ENCODE data around the gene STMN3. TPM values are rescaled to one million over a fixed set of nuclear protein-coding genes. Genes with fewer than 3 reads are reported as not detected.

Gene STMN3
- total RNA-seq, 2 donors from 2014 or later = 0.88 to 3.2 TPM

GRCh38 chr20:63688228-63689045 lies 35.2 kb upstream of the STMN3 start:
- Mint-ChIP-seq H3K36me3 (no peaks in the 10 kb centered on the region), H3K9me3 (no peaks in the 10 kb centered on the region), H3K4me3 (no peak overlapping the region), H3K27me3 (no peaks in the 10 kb centered on the region), H3K27ac (no peak overlapping the region), H3K4me1 (ENCODE audit: low read depth in 2 of 2) (peaks cover 0 to 2% of the 10 kb centered on the region in 2 donors)
- ATAC-seq (no peak), DNase-seq (ENCODE audit: low spot score) (no peak)

GRCh38 chr20:63687419-63688178 lies 34.4 kb upstream of the STMN3 start:
- DNase-seq (ENCODE audit: low spot score) (no peak), ATAC-seq (no peak)
- peaks cover 0 to 2% of the 10 kb centered on the region in 2 donors for H3K4me1 Mint-ChIP-seq (ENCODE audit: low read depth in 2 of 2)
- no peak overlapping the region for H3K27ac Mint-ChIP-seq
- no peaks in the 10 kb centered on the region for H3K27me3 Mint-ChIP-seq
- no peaks in the 10 kb centered on the region for H3K36me3 Mint-ChIP-seq
- no peak overlapping the region for H3K4me3 Mint-ChIP-seq
- H3K9me3 Mint-ChIP-seq = no peaks in the 10 kb centered on the region

GRCh38 chr20:63686492-63687321 lies 33.5 kb upstream of the STMN3 start:
- no peak overlapping the region for H3K4me3 Mint-ChIP-seq
- ATAC-seq = peak; percentile 50 to 67
- no peaks in the 10 kb centered on the region for H3K27me3 Mint-ChIP-seq

GRCh38 chr20:63686094-63686491 lies 32.9 kb upstream of the STMN3 start:
- DNase-seq (ENCODE audit: low spot score) (no peak), ATAC-seq (peak in 1 of 2 donors; percentile 2)
- no peak overlapping the region for H3K4me3 Mint-ChIP-seq
- peaks cover 0 to 2% of the 10 kb centered on the region in 2 donors for H3K4me1 Mint-ChIP-seq (ENCODE audit: low read depth in 2 of 2)
- H3K36me3 Mint-ChIP-seq = no peaks in the 10 kb centered on the region
- H3K27me3 Mint-ChIP-seq = no peaks in the 10 kb centered on the region
- H3K9me3 Mint-ChIP-seq = no peaks in the 10 kb centered on the region
- H3K27ac Mint-ChIP-seq = peak overlapping the region in 1 of 2 donors; percentile 23

More at GRCh38 chr20:63686492-63687321, 33.5 kb upstream of the STMN3 start:
- no peaks in the 10 kb centered on the region for H3K9me3 Mint-ChIP-seq
- H3K27ac Mint-ChIP-seq = peak overlapping the region in 1 of 2 donors; percentile 23
- no peaks in the 10 kb centered on the region for H3K36me3 Mint-ChIP-seq
- peaks cover 0 to 2% of the 10 kb centered on the region in 2 donors for H3K4me1 Mint-ChIP-seq (ENCODE audit: low read depth in 2 of 2)
- no peak for DNase-seq (ENCODE audit: low spot score)

GRCh38 chr20:63685269-63686026 lies 32.2 kb upstream of the STMN3 start:
- ATAC-seq = no peak
- H3K27ac Mint-ChIP-seq = no peak overlapping the region
- H3K4me3 Mint-ChIP-seq = no peak overlapping the region
- no peaks in the 10 kb centered on the region for H3K36me3 Mint-ChIP-seq
- H3K4me1 Mint-ChIP-seq (ENCODE audit: low read depth in 2 of 2) = peaks cover 0 to 2% of the 10 kb centered on the region in 2 donors
- DNase-seq (ENCODE audit: low spot score) = no peak
- H3K27me3 Mint-ChIP-seq = no peaks in the 10 kb centered on the region
- H3K9me3 Mint-ChIP-seq = no peaks in the 10 kb centered on the region

GRCh38 chr20:63682384-63683139 lies 29.3 kb upstream of the STMN3 start:
- DNase-seq (ENCODE audit: low spot score) (no peak), ATAC-seq (no peak)
- H3K4me3 Mint-ChIP-seq = no peak overlapping the region
- H3K36me3 Mint-ChIP-seq = no peaks in the 10 kb centered on the region
- H3K9me3 Mint-ChIP-seq = no peaks in the 10 kb centered on the region
- peaks cover 0 to 2% of the 10 kb centered on the region in 2 donors for H3K4me1 Mint-ChIP-seq (ENCODE audit: low read depth in 2 of 2)
- H3K27ac Mint-ChIP-seq = no peak overlapping the region
- H3K27me3 Mint-ChIP-seq = no peaks in the 10 kb centered on the region

- ATAC-seq (no peak), DNase-seq (ENCODE audit: low spot score) (no peak)
- no peaks in the 10 kb centered on the region for H3K9me3 Mint-ChIP-seq
- H3K27ac Mint-ChIP-seq = no peak overlapping the region
- no peak overlapping the region for H3K4me3 Mint-ChIP-seq
- no peaks in the 10 kb centered on the region for H3K36me3 Mint-ChIP-seq
- H3K27me3 Mint-ChIP-seq = no peaks in the 10 kb centered on the region
- H3K4me1 Mint-ChIP-seq (ENCODE audit: low read depth in 2 of 2) = peaks cover 0 to 2% of the 10 kb centered on the region in 2 donors
These were observed 28.5 kb upstream of the STMN3 start for GRCh38 chr20:63681609-63682142.

GRCh38 chr20:63680857-63681608 lies 27.8 kb upstream of the STMN3 start:
- no peaks in the 10 kb centered on the region for H3K4me1 Mint-ChIP-seq (ENCODE audit: low read depth in 2 of 2)
- H3K9me3 Mint-ChIP-seq = no peaks in the 10 kb centered on the region
- H3K27me3 Mint-ChIP-seq = no peaks in the 10 kb centered on the region
- DNase-seq (ENCODE audit: low spot score) (no peak), ATAC-seq (no peak)
- no peak overlapping the region for H3K4me3 Mint-ChIP-seq
- H3K36me3 Mint-ChIP-seq = no peaks in the 10 kb centered on the region
- no peak overlapping the region for H3K27ac Mint-ChIP-seq

- H3K9me3 Mint-ChIP-seq = no peaks in the 10 kb centered on the region
- no peak for DNase-seq (ENCODE audit: low spot score)
- H3K4me3 Mint-ChIP-seq = no peak overlapping the region
- H3K4me1 Mint-ChIP-seq (ENCODE audit: low read depth in 2 of 2) = no peaks in the 10 kb centered on the region
- H3K27ac Mint-ChIP-seq = no peak overlapping the region
- no peaks in the 10 kb centered on the region for H3K36me3 Mint-ChIP-seq
- ATAC-seq = no peak
- H3K27me3 Mint-ChIP-seq = no peaks in the 10 kb centered on the region
These were observed 27.2 kb upstream of the STMN3 start for GRCh38 chr20:63680427-63680826.

GRCh38 chr20:63679799-63680305 lies 26.6 kb upstream of the STMN3 start:
- Mint-ChIP-seq H3K4me1 (ENCODE audit: low read depth in 2 of 2) (no peaks in the 10 kb centered on the region), H3K9me3 (no peaks in the 10 kb centered on the region), H3K27ac (no peak overlapping the region), H3K36me3 (no peaks in the 10 kb centered on the region), H3K27me3 (no peaks in the 10 kb centered on the region), H3K4me3 (no peak overlapping the region)
- DNase-seq (ENCODE audit: low spot score) (no peak), ATAC-seq (no peak)

- no peaks in the 10 kb centered on the region for H3K36me3 Mint-ChIP-seq
- DNase-seq (ENCODE audit: low spot score) (no peak), ATAC-seq (peak in 1 of 2 donors; percentile 12)
- H3K27ac Mint-ChIP-seq = no peak overlapping the region
- H3K27me3 Mint-ChIP-seq = no peaks in the 10 kb centered on the region
- H3K4me3 Mint-ChIP-seq = no peak overlapping the region
- H3K4me1 Mint-ChIP-seq (ENCODE audit: low read depth in 2 of 2) = no peaks in the 10 kb centered on the region
- H3K9me3 Mint-ChIP-seq = no peaks in the 10 kb centered on the region
These were observed 25.6 kb upstream of the STMN3 start for GRCh38 chr20:63678667-63679465.

Measured in natural killer cell treated with Interleukin-12 subunit alpha and Interleukin-12 subunit beta and Interleukin-15 and Interleukin-18, amount 100 ng/mL, for 72 hours (primary cell).